ENCODE results near the gene ACOXL.

ACOXL gene

DNA sequence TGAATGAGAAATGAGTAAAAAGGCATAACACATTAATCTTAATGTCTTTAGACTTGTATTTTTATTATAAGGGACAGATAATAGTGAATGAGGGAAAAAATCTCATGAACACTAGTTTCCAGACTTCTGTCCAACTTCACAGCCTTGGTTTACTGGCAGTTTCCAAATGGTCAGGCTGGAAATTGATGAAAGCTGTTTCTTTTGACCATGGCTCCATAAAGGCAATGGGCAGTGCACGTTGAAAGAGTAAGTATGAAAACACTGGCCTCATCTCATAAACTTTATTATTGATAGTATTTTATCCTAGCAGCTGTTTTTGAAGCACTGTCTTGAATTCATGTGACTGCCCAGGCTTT lies 411.4 kb downstream of the ACOXL start:
- TF ChIP-seq, protein P1, sequence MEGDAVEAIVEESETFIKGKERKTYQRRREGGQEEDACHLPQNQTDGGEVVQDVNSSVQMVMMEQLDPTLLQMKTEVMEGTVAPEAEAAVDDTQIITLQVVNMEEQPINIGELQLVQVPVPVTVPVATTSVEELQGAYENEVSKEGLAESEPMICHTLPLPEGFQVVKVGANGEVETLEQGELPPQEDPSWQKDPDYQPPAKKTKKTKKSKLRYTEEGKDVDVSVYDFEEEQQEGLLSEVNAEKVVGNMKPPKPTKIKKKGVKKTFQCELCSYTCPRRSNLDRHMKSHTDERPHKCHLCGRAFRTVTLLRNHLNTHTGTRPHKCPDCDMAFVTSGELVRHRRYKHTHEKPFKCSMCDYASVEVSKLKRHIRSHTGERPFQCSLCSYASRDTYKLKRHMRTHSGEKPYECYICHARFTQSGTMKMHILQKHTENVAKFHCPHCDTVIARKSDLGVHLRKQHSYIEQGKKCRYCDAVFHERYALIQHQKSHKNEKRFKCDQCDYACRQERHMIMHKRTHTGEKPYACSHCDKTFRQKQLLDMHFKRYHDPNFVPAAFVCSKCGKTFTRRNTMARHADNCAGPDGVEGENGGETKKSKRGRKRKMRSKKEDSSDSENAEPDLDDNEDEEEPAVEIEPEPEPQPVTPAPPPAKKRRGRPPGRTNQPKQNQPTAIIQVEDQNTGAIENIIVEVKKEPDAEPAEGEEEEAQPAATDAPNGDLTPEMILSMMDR (IDR thresholded peaks at IDR 0.05; ENCODE audit: borderline replicate concordance, control extremely low read depth, extremely low read depth, insufficient read depth, missing control alignments), result no peak
- no peak for DNase-seq (ENCODE audit: low spot score)
- in situ Hi-C loops (cut with MboI; ENCODE audit: low sequenced_read_pairs, unreplicated experiment), result loop anchor here (25.0 kb wide), 1 partner anchor 568 kb away; no protein-coding TSS in a partner anchor

DNA sequence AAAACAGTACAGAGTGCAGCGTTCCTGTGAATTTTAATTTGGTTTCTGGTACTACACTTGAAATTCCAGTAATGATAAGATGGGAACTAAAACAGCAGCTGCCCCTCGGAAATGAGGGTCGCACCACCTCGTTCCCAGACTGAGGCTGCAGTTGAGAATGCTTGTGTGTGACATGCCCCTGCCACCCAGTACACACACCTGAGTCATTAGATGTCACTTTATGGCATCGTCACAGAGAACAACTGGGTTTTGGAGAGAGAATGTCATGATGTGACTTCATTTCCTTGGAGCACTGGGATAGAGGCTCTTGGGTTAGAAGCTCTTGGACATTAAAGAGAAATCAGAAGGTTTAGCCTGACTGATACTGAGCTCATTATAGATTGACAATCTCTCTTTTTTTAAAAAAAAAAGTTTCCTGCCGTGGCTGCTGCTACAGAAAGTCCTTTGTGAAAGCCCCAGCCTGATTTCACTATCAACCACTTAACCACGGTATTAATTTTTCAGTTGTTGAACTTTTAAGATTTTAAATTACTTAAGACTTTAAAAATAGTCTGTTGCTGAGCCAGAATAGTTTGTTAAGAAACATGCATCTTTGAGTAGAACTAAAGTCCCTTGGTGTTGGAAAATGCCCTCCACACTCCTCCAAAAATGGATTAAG lies 412.9 kb downstream of the ACOXL start:
- TF ChIP-seq, protein P1 (IDR thresholded peaks at IDR 0.05; ENCODE audit: borderline replicate concordance, control extremely low read depth, extremely low read depth, insufficient read depth, missing control alignments), result no peak
- no peak for DNase-seq (ENCODE audit: low spot score)
- in situ Hi-C loops (cut with MboI; ENCODE audit: low sequenced_read_pairs, unreplicated experiment), result loop anchor here (25.0 kb wide), 1 partner anchor 567 kb away; no protein-coding TSS in a partner anchor

DNA sequence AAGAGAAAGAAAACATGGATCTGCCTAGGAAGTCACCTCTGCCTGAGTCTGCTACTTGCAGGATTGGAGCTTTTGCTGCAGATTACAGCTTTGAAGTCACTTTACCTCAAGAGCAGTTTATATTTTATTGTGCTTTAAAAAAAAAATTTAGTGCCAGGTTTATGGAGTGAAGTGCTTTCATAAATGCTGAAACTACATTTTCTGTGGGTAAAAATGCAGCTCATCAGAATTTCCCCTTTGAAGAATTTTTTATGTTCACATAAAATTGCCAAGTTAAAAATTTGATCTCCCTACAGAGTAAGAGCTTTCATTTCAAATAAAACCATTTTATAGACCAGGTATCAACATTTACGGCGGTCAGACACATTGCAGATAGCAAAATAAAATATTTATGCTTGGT lies 413.6 kb downstream of the ACOXL start:
- TF ChIP-seq, protein P1 (IDR thresholded peaks at IDR 0.05; ENCODE audit: borderline replicate concordance, control extremely low read depth, extremely low read depth, insufficient read depth, missing control alignments), result no peak
- in situ Hi-C loops (cut with MboI; ENCODE audit: low sequenced_read_pairs, unreplicated experiment), result loop anchor here (25.0 kb wide), 1 partner anchor 566 kb away; no protein-coding TSS in a partner anchor
- DNase-seq (ENCODE audit: low spot score), result no peak

DNA sequence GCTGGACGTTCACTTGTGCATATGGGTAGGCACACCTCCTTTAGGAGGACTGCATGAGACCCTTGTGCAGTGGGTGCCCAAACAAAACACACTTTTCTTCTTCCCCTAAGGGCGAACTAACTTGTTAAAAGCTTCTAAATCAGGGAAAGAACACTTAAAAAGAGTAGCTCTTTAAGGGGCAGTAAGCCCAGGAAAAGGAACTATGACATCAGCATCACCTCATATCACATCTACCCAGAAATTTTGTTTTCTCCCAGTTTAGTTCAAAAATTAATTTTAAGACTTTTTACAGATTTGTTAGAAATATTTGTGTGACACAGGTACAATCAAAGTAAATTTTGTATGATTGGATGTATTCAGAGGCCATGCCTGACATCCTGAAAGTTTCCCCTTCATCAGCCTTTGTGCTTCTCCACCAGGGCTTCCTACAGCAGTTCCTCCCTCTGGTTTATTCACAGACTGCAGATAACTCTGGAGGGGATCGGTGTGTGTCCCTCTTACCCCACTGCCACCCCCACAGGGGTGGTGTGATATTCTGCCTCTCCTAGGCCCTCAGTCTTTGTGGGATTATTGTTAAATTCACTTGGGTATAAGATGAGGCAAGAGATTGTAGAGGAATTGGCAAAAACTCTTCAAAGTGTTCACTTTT lies 416.0 kb downstream of the ACOXL start:
- no peak for DNase-seq (ENCODE audit: low spot score)
- TF ChIP-seq, protein P1 (IDR thresholded peaks at IDR 0.05; ENCODE audit: borderline replicate concordance, control extremely low read depth, extremely low read depth, insufficient read depth, missing control alignments), result no peak
- in situ Hi-C loops (cut with MboI; ENCODE audit: low sequenced_read_pairs, unreplicated experiment), result loop anchor here (25.0 kb wide), 1 partner anchor 564 kb away; no protein-coding TSS in a partner anchor

DNA sequence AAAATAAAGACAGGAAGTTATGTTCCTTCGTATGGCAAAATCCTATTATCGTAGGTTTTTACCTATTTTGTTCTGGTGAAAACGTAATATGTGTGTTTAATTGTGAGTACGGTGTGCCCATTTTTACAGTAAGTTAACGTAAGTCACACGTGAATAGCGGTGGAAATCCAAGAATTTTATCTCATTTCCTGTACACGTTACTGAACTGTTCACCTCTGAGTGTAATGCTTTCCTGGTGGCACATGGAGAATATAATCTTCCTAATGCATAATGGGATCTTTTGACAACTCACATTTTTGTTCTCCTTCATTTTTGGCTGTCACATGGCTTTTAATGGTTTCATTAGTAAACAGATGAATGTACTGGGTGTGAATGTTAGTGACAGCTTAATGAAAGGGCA lies 416.6 kb downstream of the ACOXL start:
- in situ Hi-C loops (cut with MboI; ENCODE audit: low sequenced_read_pairs, unreplicated experiment), result loop anchor here (25.0 kb wide), 1 partner anchor 563 kb away; no protein-coding TSS in a partner anchor
- TF ChIP-seq, protein P1 (IDR thresholded peaks at IDR 0.05; ENCODE audit: borderline replicate concordance, control extremely low read depth, extremely low read depth, insufficient read depth, missing control alignments), result no peak
- DNase-seq (ENCODE audit: low spot score), result no peak

DNA sequence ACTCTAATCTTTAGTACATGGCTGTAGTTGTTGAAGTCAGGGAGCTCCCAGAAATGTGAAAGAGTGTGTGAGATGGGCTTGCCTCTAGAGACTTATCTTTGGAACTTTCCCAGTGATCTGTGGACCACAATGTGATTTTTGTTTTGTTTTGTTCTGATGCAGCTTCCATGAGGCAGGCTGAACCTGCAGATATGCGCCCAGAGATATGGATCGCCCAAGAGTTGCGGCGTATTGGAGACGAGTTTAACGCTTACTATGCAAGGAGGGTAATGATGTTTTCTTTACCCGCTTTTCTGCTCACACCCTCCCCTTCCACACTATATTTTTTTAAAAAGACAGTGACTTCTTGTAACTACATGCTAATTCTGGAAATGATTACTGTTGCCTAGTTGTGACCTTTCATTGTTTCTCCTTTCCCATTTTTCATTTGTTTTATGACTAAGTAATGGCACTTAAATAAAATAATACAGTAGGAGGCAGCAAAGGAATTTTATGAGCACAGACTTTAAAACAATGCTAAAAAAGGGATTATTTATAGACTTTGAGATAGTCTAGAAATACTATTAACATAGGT lies 417.6 kb downstream of the ACOXL start:
- TF ChIP-seq, protein P1 (IDR thresholded peaks at IDR 0.05; ENCODE audit: borderline replicate concordance, control extremely low read depth, extremely low read depth, insufficient read depth, missing control alignments), result no peak
- DNase-seq (ENCODE audit: low spot score), result no peak
- in situ Hi-C loops (cut with MboI; ENCODE audit: low sequenced_read_pairs, unreplicated experiment), result loop anchor here (25.0 kb wide), 1 partner anchor 562 kb away; no protein-coding TSS in a partner anchor

All from GM13976 (cell line).